GM04503 (cell line): ENCODE data around the gene MLLT10.
"Not testable (repeated sequence)": the region's sequence is repeated elsewhere in the genome, so short reads cannot be mapped to it uniquely, and the experiment has no call there.

Experiments used
- DNase-seq: peaks from one replicate; pipeline ENCODE4 v3.0.0-alpha.2; 2012; ENCODE audit warnings: low read depth

Gene MLLT10

GRCh38 chr10:21584834-21585530 lies 51.0 kb downstream of the MLLT10 start:
- DNase-seq: no peak

DNA sequence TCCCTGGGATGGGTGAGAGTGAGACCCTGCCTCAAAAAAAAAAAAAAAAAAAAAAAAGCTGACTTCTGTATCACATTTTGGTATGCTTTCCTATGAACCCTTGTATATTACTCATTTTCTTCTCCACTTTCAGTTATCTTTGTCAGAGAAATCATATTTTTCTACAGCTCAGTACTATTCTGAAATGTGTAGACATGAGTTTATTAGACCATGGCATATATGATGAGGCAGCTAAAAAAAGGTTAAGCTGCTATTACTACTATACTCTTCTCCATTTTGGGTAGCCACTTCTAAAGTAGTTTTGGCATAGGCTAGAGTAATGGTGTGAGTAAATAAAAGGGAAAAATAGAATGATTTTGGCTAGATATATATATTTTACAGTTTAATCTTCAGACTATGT lies 53.4 kb downstream of the MLLT10 start:
- no peak for DNase-seq

- not testable (repeated sequence) for DNase-seq
These were observed 54.1 kb downstream of the MLLT10 start for GRCh38 chr10:21588159-21588558.

DNA sequence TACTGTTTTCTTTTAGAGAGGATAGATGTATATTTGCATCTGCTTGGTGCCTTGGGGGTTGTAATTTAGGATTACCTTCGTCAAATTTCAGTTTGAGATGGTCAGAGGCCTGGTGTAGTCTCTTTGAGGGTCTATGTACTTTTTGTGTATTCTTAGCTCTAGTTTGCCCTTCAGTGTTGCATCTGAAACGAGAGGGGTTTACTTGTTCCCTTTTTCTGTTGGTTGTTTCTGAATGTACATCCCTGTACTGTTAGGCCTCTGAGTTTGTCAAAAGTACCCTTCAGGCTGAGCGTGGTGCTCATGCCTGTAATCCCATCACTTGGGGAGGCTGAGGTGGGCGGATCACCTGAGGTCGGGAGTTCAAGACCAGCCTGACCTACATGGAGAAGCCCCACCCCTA lies 60.0 kb downstream of the MLLT10 start:
- no peak for DNase-seq

DNA sequence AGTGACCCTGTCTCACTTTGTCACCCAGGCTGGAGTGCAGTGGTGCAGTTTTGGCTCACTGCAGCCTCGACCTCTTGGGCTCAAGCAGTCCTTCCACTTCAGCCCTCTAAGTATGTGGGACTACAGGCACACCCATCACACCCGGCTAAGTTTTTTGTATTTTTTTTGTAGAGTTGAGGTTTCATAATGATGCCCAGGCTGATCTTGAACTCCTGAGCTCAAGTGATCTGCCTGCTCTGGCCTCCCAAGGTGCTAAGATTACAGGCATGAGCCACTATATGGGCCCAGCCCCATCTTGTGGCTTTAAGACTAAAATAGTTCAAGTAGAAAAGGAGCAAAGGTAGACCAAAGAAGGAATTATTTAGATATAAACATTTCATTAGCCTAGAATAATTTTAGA lies 65.5 kb downstream of the MLLT10 start:
- no peak for DNase-seq

GRCh38 chr10:21600804-21601433 lies 66.9 kb downstream of the MLLT10 start:
- no peak for DNase-seq

- no peak for DNase-seq
These were observed 68.3 kb downstream of the MLLT10 start for GRCh38 chr10:21602313-21602712.

- DNase-seq: no peak
These were observed 69.7 kb downstream of the MLLT10 start for GRCh38 chr10:21603721-21604120.

DNA sequence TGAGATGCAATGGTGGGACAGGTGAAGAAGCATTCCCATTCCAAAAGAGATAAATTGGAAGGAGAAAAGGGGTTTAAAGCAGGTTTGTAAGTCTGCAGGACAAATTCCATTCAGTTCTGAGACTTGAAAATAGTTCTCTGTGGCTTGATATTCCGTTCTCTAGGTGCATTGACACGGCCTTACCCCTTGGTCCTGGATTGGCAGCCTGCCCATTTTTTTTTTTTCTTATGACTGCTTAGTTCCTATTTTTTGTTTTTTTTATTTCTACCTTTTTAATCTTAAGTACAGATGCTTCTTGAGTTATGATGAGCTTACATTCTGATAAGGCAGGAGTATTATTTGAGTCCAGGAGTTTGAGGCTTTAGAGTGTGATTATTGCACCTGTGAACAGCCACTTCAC lies 70.6 kb downstream of the MLLT10 start:
- no peak for DNase-seq

DNA sequence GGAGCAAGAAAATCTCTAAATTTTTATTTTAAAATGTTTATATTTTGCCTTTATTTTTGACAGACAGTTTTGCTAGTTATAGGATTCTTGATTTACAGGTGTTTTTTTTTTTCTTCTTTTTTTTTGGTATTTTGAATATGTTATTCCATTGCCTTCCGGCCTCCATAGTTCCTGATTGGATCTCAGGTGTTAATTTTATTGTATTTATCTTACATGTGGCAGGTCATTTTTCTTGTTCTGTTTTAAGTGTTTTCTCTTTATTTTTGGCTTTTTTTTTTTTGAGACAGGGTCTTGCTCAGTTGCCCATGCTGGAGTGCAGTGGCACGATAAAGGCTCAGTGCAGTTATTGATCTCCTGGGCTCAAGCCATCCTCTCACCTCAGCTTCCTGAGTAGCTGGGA lies 73.9 kb downstream of the MLLT10 start:
- no peak for DNase-seq

DNA sequence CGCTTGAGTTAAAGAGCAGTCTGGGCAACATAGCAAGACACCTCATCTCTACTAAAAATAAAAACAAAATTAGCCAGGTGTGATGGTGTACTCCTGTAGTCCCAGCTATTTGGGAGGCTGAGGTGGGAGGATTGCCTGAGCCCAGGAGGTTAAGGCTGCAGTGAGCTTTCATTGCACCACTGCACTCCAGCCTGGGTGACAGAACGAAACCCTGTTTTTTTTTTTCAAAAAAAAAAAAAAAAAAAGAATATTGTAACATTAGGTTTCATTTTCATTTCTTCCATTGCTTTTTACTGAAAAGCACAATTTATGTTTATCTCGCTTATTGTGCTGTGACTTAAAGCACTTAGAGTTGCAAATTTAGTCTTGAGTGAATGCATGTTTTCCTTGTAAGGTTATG lies 80.0 kb downstream of the MLLT10 start:
- no peak for DNase-seq

GRCh38 chr10:21617267-21617666 lies 83.2 kb downstream of the MLLT10 start:
- DNase-seq: no peak

GRCh38 chr10:21623291-21623690 lies 89.3 kb downstream of the MLLT10 start:
- no peak for DNase-seq

DNA sequence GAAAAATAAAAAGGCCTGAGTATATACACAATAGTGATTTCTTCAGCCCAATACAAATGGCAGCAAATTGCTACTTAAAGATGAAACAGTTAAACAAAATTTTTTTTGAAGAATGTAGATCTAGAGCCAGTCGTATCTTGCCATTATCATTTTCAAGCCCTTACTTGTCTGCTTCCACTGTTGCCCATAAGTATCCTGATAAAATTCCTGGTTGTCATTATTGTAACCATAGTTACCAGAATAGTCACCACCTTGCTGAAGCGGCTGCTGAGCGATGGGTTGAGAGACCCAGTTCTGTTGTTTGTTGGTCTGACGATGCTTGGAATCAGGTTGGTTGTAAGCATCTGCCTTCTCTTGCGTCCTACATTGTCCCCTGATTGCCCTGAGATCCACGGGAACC lies 90.4 kb downstream of the MLLT10 start:
- not testable (repeated sequence) for DNase-seq

GRCh38 chr10:21624951-21625350 lies 90.9 kb downstream of the MLLT10 start:
- DNase-seq: no peak

DNA sequence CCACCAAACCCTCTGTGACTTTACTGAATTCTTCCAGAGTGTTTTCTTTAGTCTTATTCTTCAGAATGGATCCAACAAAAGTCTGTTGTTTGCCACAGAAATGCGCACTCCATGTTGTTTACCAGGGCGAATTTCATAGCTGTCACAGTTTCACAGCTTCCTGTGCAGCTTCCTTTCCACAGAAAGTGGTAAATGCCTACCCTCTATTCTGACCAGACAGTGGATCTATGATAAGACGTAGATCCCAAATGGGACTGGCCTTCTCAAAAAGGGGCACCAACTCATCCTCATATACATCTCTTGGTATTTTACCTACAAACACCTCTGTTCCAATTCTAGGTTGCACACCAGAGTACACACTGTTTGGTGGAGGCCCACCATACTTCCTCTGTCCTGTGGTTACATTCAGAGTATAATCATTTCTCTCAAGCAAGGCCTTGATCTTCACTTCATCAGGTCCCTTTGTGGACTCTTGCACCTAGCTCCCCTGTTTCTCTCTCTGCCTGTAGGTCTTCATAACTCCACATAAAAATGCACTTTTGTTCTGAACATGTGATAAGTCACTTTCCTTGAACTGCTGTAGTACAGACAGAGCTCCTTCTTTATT lies 91.7 kb downstream of the MLLT10 start:
- DNase-seq: no peak

DNA sequence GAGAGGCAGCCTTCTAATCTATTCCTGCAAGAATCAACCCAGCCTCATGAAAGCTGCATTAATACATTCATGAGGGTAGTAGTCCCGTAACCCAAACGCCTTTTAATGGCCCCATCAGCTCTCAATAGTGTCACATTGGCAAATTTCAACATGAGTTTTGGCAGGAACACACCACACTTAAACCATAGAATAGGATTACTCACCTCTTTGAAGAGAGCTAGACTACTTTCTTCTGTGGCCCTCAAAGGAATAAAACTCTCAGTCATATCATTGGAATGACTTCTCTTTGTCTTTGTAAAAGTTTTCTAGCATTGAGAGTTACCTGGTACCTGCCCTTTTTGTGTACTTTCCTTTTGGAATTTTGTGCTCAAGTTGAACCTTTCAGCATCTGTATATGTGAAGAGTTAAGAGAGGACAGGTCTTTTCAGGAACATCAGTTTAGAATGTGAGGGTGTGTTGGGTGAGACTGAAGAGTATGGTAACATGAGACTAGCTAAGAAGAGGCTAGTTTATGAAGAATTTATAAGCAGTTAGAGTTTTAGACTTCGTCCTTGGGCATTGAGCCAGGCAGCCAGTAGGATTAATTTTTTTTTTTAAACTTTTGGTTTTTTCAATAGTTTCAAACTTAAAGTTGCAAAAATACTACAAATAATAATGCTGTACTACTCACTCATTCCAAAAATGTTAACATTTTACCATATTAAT lies 92.6 kb downstream of the MLLT10 start:
- peak; percentile 11 for DNase-seq

DNA sequence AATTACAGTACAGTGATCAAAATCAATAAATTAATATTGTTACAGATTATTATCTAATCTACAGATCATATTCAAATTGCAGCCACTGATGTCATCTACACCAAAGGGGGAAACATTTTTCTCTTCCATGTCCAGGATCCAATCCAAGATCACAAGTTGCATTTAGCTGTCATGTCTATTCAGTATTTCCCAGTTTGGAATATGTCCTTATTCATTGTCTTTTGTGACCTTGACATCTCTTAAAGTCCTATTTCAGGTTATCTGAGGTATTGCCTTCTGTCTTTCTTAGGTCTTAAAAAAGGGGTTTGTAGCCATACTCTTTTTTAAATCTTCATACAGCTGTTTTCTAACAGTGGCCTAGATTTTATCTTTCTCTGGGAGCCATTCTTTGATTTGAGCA lies 93.3 kb downstream of the MLLT10 start:
- no peak for DNase-seq

- no peak for DNase-seq
These were observed 94.0 kb downstream of the MLLT10 start for GRCh38 chr10:21628023-21628422.

DNA sequence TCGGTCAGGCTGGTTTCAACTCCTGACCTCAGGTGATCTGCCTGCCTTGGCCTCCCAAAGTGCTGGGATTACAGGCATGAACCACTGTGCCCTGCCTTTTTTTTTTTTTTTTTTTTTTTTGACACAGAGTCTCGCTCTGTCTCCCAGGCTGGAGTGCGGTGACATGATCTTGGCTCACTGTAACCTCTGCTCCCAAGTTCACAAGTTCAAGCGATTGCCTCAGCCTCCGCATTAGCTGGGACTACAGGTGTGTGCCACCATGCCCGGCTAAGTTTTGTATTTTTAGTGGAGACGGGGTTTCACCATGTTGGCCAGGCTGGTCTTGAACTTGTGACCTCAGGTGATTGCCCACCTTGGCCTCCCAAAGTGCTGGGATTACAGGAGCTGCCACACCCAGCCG lies 94.6 kb downstream of the MLLT10 start:
- not testable (repeated sequence) for DNase-seq

- DNase-seq: no peak
These were observed 100.8 kb downstream of the MLLT10 start for GRCh38 chr10:21634599-21635365.

DNA sequence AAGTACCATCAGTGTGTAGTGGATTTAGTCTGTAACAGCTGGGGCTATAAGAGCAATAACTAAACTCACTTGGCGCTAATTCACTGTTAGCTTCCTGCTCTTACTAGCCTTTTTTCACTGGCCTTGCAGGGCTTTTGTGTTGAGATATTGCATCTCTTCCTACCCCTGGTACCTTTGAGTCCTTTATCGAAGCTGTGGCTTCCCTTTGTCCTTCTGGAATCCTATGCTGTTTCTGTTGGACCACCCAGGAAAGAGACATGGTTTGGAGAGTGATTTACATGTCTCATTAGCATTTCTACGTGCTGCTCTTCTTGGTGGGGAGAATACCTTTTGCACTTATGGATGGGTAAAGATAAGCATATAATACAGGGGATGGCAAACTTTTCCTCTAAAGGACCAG lies 103.8 kb downstream of the MLLT10 start:
- DNase-seq: no peak
